Heart left ventricle (tissue), 13 donors: Measurements from ENCODE around the gene ZNF860.

Experiments used
- CTCF ChIP-seq, 12 donors: fragments of 200-600 bp; sonication (generic) in 4 of 12; IDR thresholded peaks; one replicate each; pipeline versions ENCODE4 v1.5.0 to v1.8.0; 2018 to 2022; ENCODE audit warnings: antibody characterized with exemption in 12 of 12, mild to moderate bottlenecking in 5 of 12
- POLR2A ChIP-seq, 2 donors: fragments of 450-650 bp; IDR thresholded peaks; one replicate each; pipeline ENCODE4 v1.6.1; 2017; ENCODE audit warnings: antibody characterized with exemption in 2 of 2, mild to moderate bottlenecking in 2 of 2, moderate library complexity in 2 of 2
- donor health status: ischemic (EF 13 %, LVEDD 7.1; RV severe dilation, severe dysfunction).
- donor health status: DM: no; HTN: yes; CAD: no.
- donor health status: DM: no; HTN: no; CAD: no.
- donor health status: ischemic (EF 25% LVEDD 6.9; RV normal size, moderate dysfunction).
- donor health status: ischemic (EF 25% LVEDD 5.7; RV mildly dilated, moderate dysfunction).
- donor health status: ischemic (EF 35%, LVEDD 5.7; RV mildly dilated, moderate dysfunction).
- donor health status: nonischemic (EF 11% LVEDD 7.7; RV severe dilation, severe dysfunction).
- donor health status: DM: yes; HTN: yes; CAD: no.
- donor health status: PGD.
- donor health status: ischemic (EF 29% LVEDD 5.4; RV normal size, mild dysfunction).
- donor health status: nonischemic (EF 23%, LVEDD 6.1; RV moderate dilation, normal function).

DNA sequence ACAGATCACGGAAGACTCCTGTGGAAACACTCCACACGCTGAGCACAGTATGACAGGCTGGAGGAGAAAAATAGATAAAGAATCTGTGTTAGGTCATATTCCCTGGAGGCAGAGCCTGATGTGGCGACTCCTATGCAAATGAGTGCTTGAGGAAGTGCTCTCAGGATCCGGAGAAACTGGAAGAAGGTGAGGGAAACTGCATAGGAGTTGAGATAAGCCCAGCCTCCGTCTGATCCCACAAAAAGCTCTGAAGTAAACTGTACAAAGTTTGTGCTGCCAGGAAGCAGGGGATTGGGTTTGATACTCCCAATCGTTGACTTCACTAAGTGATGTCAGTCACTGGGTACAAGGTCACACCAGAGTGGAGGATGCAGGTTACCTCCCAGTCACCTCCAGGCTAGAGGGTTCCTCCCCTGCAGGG, 33.9 kb upstream of the ZNF860 start:
- TF ChIP-seq POLR2A (IDR thresholded peaks at IDR 0.05) (no peak), CTCF (IDR thresholded peaks at IDR 0.05) (no peak)
